ENCODE data around the gene SLC25A18.
"Not testable (repeated sequence)": the region's sequence is repeated elsewhere in the genome, so short reads cannot be mapped to it uniquely, and the experiment has no call there.

DNA sequence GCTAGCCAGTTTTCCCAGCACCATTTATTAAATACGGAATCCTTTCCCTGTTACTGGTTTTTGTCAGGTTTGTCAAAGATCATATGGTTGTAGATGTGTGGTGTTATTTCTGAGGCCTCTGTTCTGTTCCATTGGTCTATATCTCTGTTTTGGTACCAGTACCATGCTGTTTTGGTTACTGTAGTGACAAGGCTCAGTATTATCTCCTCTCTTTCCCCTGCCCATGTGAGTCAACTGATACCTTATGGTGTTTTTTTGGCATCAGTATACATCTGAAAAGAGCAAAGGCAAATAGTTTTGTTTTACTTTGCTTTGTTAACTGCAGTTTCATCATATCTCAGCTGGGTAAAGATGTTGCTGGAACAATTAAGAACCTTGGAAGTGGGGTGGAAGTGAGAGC is 41.3 kb upstream of the SLC25A18 start:
- TF ChIP-seq, protein P1, sequence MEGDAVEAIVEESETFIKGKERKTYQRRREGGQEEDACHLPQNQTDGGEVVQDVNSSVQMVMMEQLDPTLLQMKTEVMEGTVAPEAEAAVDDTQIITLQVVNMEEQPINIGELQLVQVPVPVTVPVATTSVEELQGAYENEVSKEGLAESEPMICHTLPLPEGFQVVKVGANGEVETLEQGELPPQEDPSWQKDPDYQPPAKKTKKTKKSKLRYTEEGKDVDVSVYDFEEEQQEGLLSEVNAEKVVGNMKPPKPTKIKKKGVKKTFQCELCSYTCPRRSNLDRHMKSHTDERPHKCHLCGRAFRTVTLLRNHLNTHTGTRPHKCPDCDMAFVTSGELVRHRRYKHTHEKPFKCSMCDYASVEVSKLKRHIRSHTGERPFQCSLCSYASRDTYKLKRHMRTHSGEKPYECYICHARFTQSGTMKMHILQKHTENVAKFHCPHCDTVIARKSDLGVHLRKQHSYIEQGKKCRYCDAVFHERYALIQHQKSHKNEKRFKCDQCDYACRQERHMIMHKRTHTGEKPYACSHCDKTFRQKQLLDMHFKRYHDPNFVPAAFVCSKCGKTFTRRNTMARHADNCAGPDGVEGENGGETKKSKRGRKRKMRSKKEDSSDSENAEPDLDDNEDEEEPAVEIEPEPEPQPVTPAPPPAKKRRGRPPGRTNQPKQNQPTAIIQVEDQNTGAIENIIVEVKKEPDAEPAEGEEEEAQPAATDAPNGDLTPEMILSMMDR (IDR thresholded peaks at IDR 0.05) = not testable (repeated sequence)
- TF ChIP-seq POLR2A (IDR thresholded peaks at IDR 0.05) = not testable (repeated sequence)

Measured in right lobe of liver (tissue), 4 donors.